GM18867 (cell line): ENCODE measurements around the gene PARM1.
"Not testable (repeated sequence)": the region's sequence is repeated elsewhere in the genome, so short reads cannot be mapped to it uniquely, and the experiment has no call there.

Experiments used
- ATAC-seq: cut with Tn5 transposase; IDR thresholded peaks from one replicate; pipeline ENCODE4 v1.9.1; 2021; ENCODE audit warnings: mild to moderate bottlenecking, moderate library complexity; ENCODE audit not compliant: unreplicated experiment

The PARM1 gene

GRCh38 chr4:74982546-74983252 lies 49.8 kb downstream of the PARM1 start:
- no peak for ATAC-seq

GRCh38 chr4:74983253-74983635 lies 50.3 kb downstream of the PARM1 start:
- ATAC-seq = no peak

- no peak for ATAC-seq
Observed at GRCh38 chr4:74990276-74990875, 57.5 kb downstream of the PARM1 start.

- not testable (repeated sequence) for ATAC-seq
Observed at GRCh38 chr4:74994436-74994835, 61.5 kb downstream of the PARM1 start.

- no peak for ATAC-seq
Observed at GRCh38 chr4:74996996-74997395, 64.1 kb downstream of the PARM1 start.

- no peak for ATAC-seq
Observed at GRCh38 chr4:74997948-74998729, 65.2 kb downstream of the PARM1 start.

GRCh38 chr4:74999714-75000309 lies 66.9 kb downstream of the PARM1 start:
- ATAC-seq = no peak

GRCh38 chr4:75001871-75002270 lies 69.0 kb downstream of the PARM1 start:
- ATAC-seq = no peak

GRCh38 chr4:75002381-75002780 lies 69.5 kb downstream of the PARM1 start:
- ATAC-seq = no peak

GRCh38 chr4:75003979-75004378 lies 71.1 kb downstream of the PARM1 start:
- ATAC-seq = no peak

GRCh38 chr4:75004755-75005668 lies 72.1 kb downstream of the PARM1 start:
- no peak for ATAC-seq

- no peak for ATAC-seq
Observed at GRCh38 chr4:75005727-75006126, 72.8 kb downstream of the PARM1 start.

GRCh38 chr4:75007891-75008290 lies 75.0 kb downstream of the PARM1 start:
- ATAC-seq = no peak

- ATAC-seq = no peak
Observed at GRCh38 chr4:75009138-75009537, 76.2 kb downstream of the PARM1 start.

GRCh38 chr4:75011131-75011795 lies 78.3 kb downstream of the PARM1 start:
- no peak for ATAC-seq

GRCh38 chr4:75015627-75016026 lies 82.7 kb downstream of the PARM1 start:
- ATAC-seq = no peak

GRCh38 chr4:75016472-75016871 lies 83.6 kb downstream of the PARM1 start:
- ATAC-seq = no peak

- ATAC-seq = no peak
Observed at GRCh38 chr4:75018811-75019479, 86.0 kb downstream of the PARM1 start.

- no peak for ATAC-seq
Observed at GRCh38 chr4:75025431-75025830, 92.5 kb downstream of the PARM1 start.
